Hepatocyte (in vitro differentiated cells): ENCODE data around the gene IGSF9.

Experiments
- EZH2phosphoT487 ChIP-seq: fragments of 200-600 bp; sonication (generic); IDR thresholded peaks from one replicate; pipeline ENCODE4 v1.6.1; 2018; ENCODE audit warnings: antibody characterized with exemption, mild to moderate bottlenecking, low read depth, moderate library complexity; ENCODE audit not compliant: unreplicated experiment, severe bottlenecking
- TF ChIP-seq, protein P1 (sequence below): fragments of 200-600 bp; sonication (generic); IDR thresholded peaks from 2 replicates; pipeline ENCODE4 v1.5.1; 2016; ENCODE audit warnings: antibody characterized with exemption, mild to moderate bottlenecking; ENCODE audit not compliant: poor library complexity

DNA sequence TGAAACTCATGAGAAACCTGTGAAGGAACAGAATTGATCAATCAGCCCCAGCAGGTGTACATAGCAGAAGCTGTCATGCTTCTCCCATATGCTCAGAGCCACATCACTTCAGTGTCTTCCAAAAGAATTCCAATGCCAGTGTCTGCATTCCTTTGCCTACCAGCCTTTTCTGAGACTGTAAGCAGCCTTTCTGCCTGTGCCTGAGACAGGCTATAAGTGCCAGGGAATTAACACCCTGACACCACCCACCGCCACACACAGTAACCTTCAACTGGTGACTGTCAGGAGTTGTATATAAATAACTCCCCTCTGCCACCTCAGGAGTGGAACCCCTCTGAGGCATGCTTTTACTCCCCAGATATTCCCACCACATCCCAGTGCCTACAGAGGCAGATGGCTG lies 46.7 kb upstream of the IGSF9 start:
- TF ChIP-seq, protein P1, sequence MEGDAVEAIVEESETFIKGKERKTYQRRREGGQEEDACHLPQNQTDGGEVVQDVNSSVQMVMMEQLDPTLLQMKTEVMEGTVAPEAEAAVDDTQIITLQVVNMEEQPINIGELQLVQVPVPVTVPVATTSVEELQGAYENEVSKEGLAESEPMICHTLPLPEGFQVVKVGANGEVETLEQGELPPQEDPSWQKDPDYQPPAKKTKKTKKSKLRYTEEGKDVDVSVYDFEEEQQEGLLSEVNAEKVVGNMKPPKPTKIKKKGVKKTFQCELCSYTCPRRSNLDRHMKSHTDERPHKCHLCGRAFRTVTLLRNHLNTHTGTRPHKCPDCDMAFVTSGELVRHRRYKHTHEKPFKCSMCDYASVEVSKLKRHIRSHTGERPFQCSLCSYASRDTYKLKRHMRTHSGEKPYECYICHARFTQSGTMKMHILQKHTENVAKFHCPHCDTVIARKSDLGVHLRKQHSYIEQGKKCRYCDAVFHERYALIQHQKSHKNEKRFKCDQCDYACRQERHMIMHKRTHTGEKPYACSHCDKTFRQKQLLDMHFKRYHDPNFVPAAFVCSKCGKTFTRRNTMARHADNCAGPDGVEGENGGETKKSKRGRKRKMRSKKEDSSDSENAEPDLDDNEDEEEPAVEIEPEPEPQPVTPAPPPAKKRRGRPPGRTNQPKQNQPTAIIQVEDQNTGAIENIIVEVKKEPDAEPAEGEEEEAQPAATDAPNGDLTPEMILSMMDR: no peak
- no peak for TF ChIP-seq EZH2phosphoT487
